ENCODE results near the gene RIOK3. TPM values are rescaled to one million over a fixed set of nuclear protein-coding genes. Genes with fewer than 3 reads are reported as not detected.
"Not testable (repeated sequence)": the region's sequence is repeated elsewhere in the genome, so short reads cannot be mapped to it uniquely, and the experiment has no call there.

RIOK3 gene
- total RNA-seq, 2 donors from 2014 or later = 76.6 to 165 TPM

GRCh38 chr18:23428821-23429220 is 24.3 kb upstream of the RIOK3 start:
- H3K4me3 ChIP-seq = no peak overlapping the region
- intact Hi-C loops (cut with DNase I) = no loop called here
- H3K36me3 ChIP-seq = no peaks in the 10 kb centered on the region
- H3K9me3 ChIP-seq = no peaks in the 10 kb centered on the region
- DNase-seq = no peak
- no peak overlapping the region for H3K9ac ChIP-seq (ENCODE audit: low read depth in 2 of 2, low read length in 2 of 2)
- H3K27me3 ChIP-seq = no peaks in the 10 kb centered on the region
- no peaks in the 10 kb centered on the region for H3K4me1 ChIP-seq
- TF ChIP-seq, protein P1, sequence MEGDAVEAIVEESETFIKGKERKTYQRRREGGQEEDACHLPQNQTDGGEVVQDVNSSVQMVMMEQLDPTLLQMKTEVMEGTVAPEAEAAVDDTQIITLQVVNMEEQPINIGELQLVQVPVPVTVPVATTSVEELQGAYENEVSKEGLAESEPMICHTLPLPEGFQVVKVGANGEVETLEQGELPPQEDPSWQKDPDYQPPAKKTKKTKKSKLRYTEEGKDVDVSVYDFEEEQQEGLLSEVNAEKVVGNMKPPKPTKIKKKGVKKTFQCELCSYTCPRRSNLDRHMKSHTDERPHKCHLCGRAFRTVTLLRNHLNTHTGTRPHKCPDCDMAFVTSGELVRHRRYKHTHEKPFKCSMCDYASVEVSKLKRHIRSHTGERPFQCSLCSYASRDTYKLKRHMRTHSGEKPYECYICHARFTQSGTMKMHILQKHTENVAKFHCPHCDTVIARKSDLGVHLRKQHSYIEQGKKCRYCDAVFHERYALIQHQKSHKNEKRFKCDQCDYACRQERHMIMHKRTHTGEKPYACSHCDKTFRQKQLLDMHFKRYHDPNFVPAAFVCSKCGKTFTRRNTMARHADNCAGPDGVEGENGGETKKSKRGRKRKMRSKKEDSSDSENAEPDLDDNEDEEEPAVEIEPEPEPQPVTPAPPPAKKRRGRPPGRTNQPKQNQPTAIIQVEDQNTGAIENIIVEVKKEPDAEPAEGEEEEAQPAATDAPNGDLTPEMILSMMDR (IDR thresholded peaks at IDR 0.05) = no peak
- no peak overlapping the region for H3K27ac ChIP-seq

GRCh38 chr18:23429538-23429937 is 23.5 kb upstream of the RIOK3 start:
- H3K9me3 ChIP-seq; H3K9ac ChIP-seq (ENCODE audit: low read depth in 2 of 2, low read length in 2 of 2); H3K36me3 ChIP-seq; intact Hi-C loops (cut with DNase I); DNase-seq; H3K27ac ChIP-seq; H3K4me1 ChIP-seq; H3K4me3 ChIP-seq; H3K27me3 ChIP-seq: not testable (repeated sequence)

DNA sequence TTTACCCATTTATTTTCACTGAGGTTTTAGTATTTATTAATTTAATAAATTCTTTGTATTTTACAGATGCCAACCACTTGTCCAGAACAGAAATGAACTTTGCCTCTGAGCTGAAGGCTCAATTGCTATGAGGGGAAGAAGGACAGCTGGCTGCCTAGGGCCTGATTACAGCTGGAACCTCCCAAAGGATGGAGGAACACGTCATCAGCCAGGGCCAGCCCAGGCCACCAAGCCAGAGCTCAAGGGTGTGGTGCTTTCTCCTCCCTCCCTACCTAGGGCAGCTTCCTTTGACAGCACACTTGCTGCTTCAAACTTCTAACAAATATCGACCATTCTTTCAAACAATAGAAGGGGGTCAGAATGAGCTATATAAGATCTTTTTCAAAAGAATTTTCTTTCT is 19.7 kb upstream of the RIOK3 start:
- H3K27me3 ChIP-seq = no peaks in the 10 kb centered on the region
- H3K4me1 ChIP-seq = no peaks in the 10 kb centered on the region
- TF ChIP-seq, protein P1 (IDR thresholded peaks at IDR 0.05) = no peak
- no peaks in the 10 kb centered on the region for H3K36me3 ChIP-seq
- peak overlapping the region; percentile 52 for H3K27ac ChIP-seq
- H3K4me3 ChIP-seq = no peak overlapping the region
- DNase-seq = peak; percentile 75
- no peak overlapping the region for H3K9ac ChIP-seq (ENCODE audit: low read depth in 2 of 2, low read length in 2 of 2)
- intact Hi-C loops (cut with DNase I) = no loop called here
- no peaks in the 10 kb centered on the region for H3K9me3 ChIP-seq

DNA sequence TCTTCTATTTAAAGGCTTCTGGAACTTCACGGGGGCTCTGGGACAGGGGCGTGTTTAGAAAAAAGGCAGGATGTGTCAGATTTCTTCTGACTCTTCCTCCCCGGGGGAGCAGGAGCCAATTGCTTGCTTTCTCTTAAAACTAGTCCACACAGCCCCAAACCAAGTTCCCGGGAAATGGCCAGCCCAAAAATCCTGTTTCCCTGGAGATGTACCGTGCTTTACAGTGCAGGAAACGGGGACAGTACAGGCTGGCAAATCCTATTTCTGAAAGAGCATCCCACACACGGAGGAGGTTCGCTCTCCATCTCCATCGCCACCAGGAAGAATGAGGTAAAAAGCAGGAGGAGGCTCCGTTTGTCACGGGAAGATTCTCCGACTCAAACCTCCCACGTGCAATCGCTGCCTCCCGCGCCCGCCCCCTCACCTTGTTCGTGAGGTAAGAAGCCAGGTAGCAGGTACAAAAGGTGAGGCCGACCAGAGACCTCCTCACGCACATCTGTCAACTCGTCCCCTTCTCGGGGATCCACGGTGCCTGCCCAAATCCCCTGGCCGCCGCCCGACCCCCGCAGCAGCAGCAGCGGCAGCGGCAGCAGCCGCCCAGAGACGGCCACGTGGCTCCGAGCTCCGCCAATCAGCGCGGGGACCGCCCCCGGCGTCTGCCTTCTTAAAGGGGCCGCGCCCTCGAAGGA is 15.6 kb upstream of the RIOK3 start:
- no peaks in the 10 kb centered on the region for H3K9me3 ChIP-seq
- H3K27ac ChIP-seq = peak overlapping the region; percentile 10
- H3K4me1 ChIP-seq = no peaks in the 10 kb centered on the region
- peak overlapping the region; percentile 64 for H3K4me3 ChIP-seq
- H3K36me3 ChIP-seq = no peaks in the 10 kb centered on the region
- no peaks in the 10 kb centered on the region for H3K27me3 ChIP-seq
- peak; percentile 89 for DNase-seq
- peak overlapping the region; percentile 53 to 81 for H3K9ac ChIP-seq (ENCODE audit: low read depth in 2 of 2, low read length in 2 of 2)
- intact Hi-C loops (cut with DNase I) = no loop called here
- TF ChIP-seq, protein P1 (IDR thresholded peaks at IDR 0.05) = no peak

DNA sequence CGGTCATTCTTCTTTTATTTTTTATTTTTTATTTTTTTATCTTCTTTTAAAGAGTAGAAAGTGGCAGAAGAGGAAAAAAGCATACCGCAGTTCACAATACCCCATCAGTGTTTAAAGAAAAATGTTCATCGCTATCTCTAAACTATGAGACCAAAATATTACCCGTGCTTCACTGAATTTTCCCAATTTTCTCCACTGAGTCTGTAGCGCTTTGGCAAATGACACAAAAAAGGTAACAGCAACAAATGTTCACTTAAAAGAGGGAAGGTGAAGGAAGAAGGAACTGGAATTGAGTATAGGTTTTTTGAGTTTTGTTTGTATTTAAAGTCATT is 15.1 kb upstream of the RIOK3 start:
- Histone ChIP-seq H3K4me1 (no peaks in the 10 kb centered on the region), H3K9ac (ENCODE audit: low read depth in 2 of 2, low read length in 2 of 2) (no peak overlapping the region), H3K9me3 (no peaks in the 10 kb centered on the region), H3K4me3 (peak overlapping the region; percentile 64), H3K27ac (no peak overlapping the region), H3K27me3 (no peaks in the 10 kb centered on the region), H3K36me3 (no peaks in the 10 kb centered on the region)
- TF ChIP-seq, protein P1 (IDR thresholded peaks at IDR 0.05) = no peak
- intact Hi-C loops (cut with DNase I) = no loop called here
- no peak for DNase-seq

GRCh38 chr18:23438608-23439366 is 14.3 kb upstream of the RIOK3 start:
- Histone ChIP-seq H3K9ac (ENCODE audit: low read depth in 2 of 2, low read length in 2 of 2) (no peak overlapping the region), H3K27ac (no peak overlapping the region)
- intact Hi-C loops (cut with DNase I) = no loop called here

More at GRCh38 chr18:23438608-23439366, 14.3 kb upstream of the RIOK3 start:
- Histone ChIP-seq H3K4me1 (no peaks in the 10 kb centered on the region), H3K4me3 (no peak overlapping the region), H3K9me3 (no peaks in the 10 kb centered on the region), H3K36me3 (no peaks in the 10 kb centered on the region), H3K27me3 (no peaks in the 10 kb centered on the region)
- TF ChIP-seq, protein P1 (IDR thresholded peaks at IDR 0.05) = no peak
- no peak for DNase-seq
